BE2C (cell line): ENCODE results near the gene MPV17L.
"Not testable (repeated sequence)": the region's sequence is repeated elsewhere in the genome, so short reads cannot be mapped to it uniquely, and the experiment has no call there.

Source experiments
- DNase-seq: peaks from one replicate; pipeline ENCODE4 v3.0.0-alpha.2; 2020
- H3K27me3 ChIP-seq: fragments of 250-450 bp; sonication (Bioruptor Pico); 2 replicates; pipeline ENCODE4 v1.5.1; 2020; ENCODE audit warnings: mild to moderate bottlenecking
- H3K36me3 ChIP-seq: fragments of 250-450 bp; sonication (Bioruptor Pico); 2 replicates; pipeline ENCODE4 v1.5.1; 2020; ENCODE audit warnings: mild to moderate bottlenecking
- H3K4me1 ChIP-seq: fragments of 250-450 bp; sonication (Bioruptor Pico); 2 replicates; pipeline ENCODE4 v1.5.1; 2020
- H3K4me3 ChIP-seq: 2 replicates; pipeline ENCODE4 v1.5.1; 2011; ENCODE audit warnings: low read depth, low read length
- H3K9me3 ChIP-seq: fragments of 250-450 bp; sonication (Bioruptor Pico); 2 replicates; pipeline ENCODE4 v1.5.1; 2020
- TF ChIP-seq, protein P1 (sequence below): IDR thresholded peaks from 2 replicates; pipeline ENCODE4 v1.5.1; 2012; ENCODE audit warnings: mild to moderate bottlenecking, low read depth, low read length

MPV17L gene

DNA sequence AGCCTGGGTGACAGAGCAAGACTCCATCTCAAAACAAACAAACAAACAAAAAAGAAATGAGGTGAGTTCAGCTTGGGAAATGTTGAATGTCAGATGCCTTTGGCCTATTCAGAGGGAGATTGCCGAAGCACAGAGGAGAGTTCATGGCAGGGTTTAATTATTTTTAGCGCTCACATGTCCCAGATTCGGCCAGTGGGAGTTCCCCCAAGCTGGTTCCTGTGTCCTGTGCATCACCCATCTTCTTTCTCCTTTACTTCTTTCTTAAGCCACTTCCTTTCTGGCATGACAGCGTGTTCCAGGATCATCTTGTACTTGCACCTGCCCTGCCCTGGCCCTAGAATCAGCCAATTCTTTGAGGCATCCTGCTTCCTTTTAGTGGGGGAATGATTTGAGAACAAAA, 9.2 kb downstream of the MPV17L start:
- TF ChIP-seq, protein P1, sequence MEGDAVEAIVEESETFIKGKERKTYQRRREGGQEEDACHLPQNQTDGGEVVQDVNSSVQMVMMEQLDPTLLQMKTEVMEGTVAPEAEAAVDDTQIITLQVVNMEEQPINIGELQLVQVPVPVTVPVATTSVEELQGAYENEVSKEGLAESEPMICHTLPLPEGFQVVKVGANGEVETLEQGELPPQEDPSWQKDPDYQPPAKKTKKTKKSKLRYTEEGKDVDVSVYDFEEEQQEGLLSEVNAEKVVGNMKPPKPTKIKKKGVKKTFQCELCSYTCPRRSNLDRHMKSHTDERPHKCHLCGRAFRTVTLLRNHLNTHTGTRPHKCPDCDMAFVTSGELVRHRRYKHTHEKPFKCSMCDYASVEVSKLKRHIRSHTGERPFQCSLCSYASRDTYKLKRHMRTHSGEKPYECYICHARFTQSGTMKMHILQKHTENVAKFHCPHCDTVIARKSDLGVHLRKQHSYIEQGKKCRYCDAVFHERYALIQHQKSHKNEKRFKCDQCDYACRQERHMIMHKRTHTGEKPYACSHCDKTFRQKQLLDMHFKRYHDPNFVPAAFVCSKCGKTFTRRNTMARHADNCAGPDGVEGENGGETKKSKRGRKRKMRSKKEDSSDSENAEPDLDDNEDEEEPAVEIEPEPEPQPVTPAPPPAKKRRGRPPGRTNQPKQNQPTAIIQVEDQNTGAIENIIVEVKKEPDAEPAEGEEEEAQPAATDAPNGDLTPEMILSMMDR: no peak
- no peak for DNase-seq
- Histone ChIP-seq H3K9me3 (no peaks in the 10 kb centered on the region), H3K4me1 (no peaks in the 10 kb centered on the region), H3K36me3 (no peaks in the 10 kb centered on the region), H3K4me3 (no peak overlapping the region), H3K27me3 (no peaks in the 10 kb centered on the region)

GRCh38 chr16:15407756-15408155, 12.2 kb downstream of the MPV17L start:
- not testable (repeated sequence) for DNase-seq, H3K9me3 ChIP-seq, H3K27me3 ChIP-seq, H3K4me3 ChIP-seq, H3K4me1 ChIP-seq, H3K36me3 ChIP-seq

DNA sequence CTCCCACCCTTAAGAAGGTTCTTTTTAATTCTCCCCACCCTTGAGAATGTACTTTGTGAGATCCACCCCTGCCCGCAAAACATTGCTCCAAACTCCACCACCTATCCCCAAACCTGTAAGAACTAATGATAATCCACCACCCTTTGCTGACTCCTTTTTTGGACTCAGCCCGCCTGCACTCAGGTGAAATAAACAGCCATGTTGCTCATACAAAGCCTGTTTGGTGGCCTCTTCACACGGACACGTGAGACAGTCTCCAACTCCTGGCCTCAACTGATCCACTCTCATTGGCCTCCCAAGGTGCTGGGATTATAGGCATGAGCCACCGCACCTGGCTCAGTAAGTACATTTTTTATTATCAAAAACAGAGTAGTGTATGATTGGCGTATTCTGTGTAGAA, 13.9 kb downstream of the MPV17L start:
- H3K36me3 ChIP-seq, DNase-seq, H3K27me3 ChIP-seq, H3K4me3 ChIP-seq, H3K9me3 ChIP-seq, H3K4me1 ChIP-seq: not testable (repeated sequence)

- no peak for DNase-seq
- TF ChIP-seq, protein P1: no peak
- H3K4me1 ChIP-seq: peaks cover 6% of the 10 kb centered on the region
- H3K9me3 ChIP-seq: no peaks in the 10 kb centered on the region
- no peaks in the 10 kb centered on the region for H3K27me3 ChIP-seq
- H3K4me3 ChIP-seq: no peak overlapping the region
- no peaks in the 10 kb centered on the region for H3K36me3 ChIP-seq
These were observed 20.0 kb downstream of the MPV17L start for GRCh38 chr16:15415511-15415985.

- Histone ChIP-seq H3K4me1 (peaks cover 6% of the 10 kb centered on the region), H3K9me3 (no peaks in the 10 kb centered on the region), H3K4me3 (no peak overlapping the region), H3K27me3 (no peaks in the 10 kb centered on the region), H3K36me3 (no peaks in the 10 kb centered on the region)
- TF ChIP-seq, protein P1: no peak
- DNase-seq: no peak
These were observed 21.6 kb downstream of the MPV17L start for GRCh38 chr16:15417197-15417596.

DNA sequence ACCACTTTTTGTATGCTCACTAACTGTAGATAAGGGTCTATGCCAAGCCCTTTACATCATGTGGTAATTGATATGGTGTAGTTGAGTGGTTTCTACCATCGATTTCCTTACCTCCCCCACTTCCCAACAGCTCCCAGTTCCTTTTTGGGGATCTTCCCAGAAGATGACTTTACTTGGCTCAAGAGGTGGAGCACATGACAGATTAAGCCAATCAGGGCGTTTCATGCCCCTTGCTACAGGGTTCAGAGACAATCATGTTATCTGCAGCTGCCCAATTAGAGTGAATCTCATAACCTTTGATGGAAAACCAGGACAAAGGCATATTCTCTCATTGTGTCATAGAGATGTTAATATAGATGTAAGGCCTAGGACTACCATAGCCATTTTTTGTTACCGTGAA, 22.7 kb downstream of the MPV17L start:
- Histone ChIP-seq H3K27me3 (no peaks in the 10 kb centered on the region), H3K36me3 (no peaks in the 10 kb centered on the region), H3K9me3 (no peaks in the 10 kb centered on the region), H3K4me3 (no peak overlapping the region), H3K4me1 (peaks cover 6% of the 10 kb centered on the region)
- DNase-seq: no peak
- TF ChIP-seq, protein P1: no peak

DNA sequence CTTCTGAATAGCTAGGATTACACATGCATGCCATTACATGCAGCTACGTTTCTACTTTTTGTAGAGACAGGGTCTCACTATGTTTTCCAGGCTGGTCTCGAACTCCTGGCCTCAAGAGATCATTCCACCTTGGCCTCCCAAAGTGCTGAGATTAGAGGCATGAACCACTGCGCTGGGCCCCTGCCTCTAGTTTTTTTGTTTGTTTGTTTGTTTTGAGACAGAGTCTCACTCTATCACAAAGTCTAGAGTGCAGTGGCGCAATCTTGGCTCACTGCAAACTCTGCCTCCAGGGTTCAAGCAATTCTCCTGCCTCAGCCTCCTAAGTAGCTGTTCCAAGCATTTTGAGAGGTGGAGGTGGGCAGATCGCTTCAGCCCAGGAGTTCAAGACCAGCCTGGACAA, 26.1 kb downstream of the MPV17L start:
- H3K36me3 ChIP-seq, H3K4me1 ChIP-seq, DNase-seq, H3K9me3 ChIP-seq, H3K4me3 ChIP-seq, H3K27me3 ChIP-seq: not testable (repeated sequence)

GRCh38 chr16:15422222-15422621, 26.7 kb downstream of the MPV17L start:
- Histone ChIP-seq H3K27me3 (no peaks in the 10 kb centered on the region), H3K4me3 (no peak overlapping the region), H3K36me3 (no peaks in the 10 kb centered on the region), H3K4me1 (peaks cover 6% of the 10 kb centered on the region), H3K9me3 (no peaks in the 10 kb centered on the region)
- no peak for DNase-seq
- TF ChIP-seq, protein P1: no peak
